Hematopoietic multipotent progenitor cell treated with erythropoietin and hydrocortisone succinate and interleukin-3 and kit ligand, for 8 days (in vitro differentiated cells): ENCODE results near the gene TMEM80.

Source experiments
- DNase-seq: peaks from one replicate; pipeline ENCODE4 v3.0.0-alpha.2; 2015

The TMEM80 gene

DNA sequence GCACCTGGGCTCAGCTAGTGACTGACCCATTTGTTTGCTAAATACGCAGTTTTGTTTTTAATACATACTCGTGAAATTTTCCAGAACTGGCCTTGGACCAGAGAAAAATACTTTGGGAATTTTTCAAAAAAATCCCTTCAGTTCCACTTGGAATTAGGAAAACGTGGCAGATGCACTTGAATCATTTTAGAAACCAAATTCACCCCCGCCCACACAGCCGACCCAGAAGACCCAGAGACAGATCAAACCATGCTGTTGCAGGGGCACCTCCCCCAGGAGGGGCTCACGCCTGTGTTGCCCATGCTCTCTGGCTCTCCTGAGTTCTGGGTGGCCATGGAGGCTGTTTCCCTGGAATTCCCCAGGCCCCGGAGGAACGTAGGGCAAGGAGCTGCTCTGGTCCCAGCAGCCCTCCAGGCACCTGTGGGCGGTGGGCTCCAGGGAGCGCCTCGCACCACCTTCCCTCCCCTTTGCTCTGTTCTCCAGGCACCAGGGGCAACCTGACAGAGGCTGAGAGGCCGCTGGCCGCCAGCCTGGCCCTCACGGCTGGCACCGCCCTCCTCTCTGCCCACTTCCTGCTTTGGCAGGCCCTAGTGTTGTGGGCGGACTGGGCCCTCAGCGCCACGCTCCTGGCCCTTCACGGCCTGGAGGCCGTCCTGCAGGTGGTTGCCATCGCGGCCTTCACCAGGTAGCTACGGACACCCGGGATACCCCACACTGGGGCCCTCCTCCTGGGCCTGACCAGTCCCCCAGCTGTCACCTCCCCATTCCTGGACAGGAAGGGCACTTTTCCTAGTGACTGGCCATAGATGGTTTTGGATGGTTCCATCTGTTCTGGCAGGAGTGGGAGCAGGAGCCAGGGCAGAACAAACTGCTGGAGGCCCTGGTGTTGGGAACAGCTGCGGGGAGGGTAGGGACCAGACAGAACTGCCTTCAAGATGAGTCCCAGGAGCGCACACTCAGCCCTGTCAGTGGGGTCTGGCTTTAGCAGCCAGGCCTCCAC is 7.1 kb downstream of the TMEM80 start:
- peak; percentile 47 for DNase-seq

DNA sequence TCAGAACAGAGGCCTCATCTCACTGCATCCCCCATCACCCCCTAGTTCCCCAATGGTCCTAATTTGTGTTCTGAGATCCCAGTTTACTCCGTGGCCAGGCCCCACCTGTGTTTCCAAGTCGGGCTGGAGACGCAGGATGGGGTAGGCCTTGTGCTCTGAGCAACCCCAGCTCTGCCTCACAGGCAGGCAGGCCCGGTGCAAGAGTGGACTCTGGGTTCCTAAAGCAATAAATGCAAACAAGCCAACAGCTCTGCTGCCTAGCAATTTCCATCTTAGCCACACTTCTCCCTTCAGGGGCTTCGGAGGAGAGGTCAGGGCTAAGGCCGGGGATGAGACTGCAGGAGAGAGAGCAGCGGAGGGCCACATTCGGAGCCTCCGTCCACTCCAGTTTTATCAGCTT is 7.9 kb downstream of the TMEM80 start:
- DNase-seq, result no peak

DNA sequence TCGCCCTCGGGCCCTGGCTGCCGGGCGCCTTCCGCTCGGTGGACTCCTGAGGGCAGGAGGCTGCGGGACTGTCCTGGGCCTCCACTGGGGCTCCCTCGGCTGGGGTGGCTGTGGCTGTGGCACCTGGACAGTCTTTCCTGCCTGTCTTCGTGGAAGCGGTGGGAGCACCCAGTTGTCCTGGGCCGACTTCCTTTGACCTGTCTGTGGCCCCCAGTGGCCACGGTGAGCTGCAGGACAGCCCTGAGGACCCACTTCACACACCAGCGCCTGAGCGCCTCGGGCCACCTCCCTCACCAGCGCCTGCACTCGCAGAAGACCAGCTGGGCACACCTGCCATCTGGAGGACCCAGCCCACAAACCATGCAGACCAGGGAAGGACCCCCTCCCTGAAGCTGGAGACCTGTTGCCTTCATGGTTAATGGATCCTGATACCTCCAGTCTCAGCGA is 8.6 kb downstream of the TMEM80 start:
- no peak for DNase-seq

DNA sequence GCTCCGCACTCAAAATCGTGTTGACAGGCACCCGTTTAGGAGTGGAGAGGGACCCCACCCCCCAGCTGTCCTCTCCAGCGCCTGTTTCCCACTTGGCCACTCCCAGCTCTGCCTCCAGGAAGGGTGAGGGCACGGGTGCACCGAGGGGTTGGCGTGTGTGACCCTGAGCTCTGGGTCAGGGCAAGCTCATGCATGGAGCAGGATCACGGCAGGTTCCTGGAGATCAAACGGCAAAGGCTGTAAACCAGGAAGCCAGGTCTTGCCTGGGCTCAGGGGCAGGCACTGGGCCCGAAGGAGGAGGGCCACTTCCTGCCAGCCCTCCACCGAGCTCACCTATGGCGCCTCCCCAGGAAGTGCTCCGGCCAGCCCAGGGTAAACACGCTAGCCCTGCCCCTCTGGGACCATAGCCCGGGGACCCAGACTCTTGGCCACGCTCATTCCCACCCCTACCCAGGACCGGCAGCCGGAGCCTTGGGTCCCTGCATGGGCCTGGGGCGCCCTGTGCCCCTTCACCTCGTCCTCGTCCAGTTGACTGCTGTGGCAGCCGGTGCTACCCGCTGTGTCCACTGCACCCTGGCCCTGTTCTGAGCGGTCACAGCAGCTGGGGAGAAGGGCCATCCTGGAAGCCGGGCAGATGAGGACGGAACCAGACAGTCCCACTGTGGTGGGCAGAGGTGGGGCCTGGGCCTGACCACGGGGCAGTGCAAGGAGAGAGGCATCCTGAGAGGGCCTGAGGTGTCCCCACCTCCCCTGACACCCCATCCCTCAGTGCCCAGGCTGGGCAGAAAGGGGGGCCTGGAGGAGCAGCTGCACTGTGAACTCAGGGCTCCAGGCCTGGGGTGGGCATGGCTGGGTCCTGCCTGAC is 9.4 kb downstream of the TMEM80 start:
- DNase-seq, result no peak

DNA sequence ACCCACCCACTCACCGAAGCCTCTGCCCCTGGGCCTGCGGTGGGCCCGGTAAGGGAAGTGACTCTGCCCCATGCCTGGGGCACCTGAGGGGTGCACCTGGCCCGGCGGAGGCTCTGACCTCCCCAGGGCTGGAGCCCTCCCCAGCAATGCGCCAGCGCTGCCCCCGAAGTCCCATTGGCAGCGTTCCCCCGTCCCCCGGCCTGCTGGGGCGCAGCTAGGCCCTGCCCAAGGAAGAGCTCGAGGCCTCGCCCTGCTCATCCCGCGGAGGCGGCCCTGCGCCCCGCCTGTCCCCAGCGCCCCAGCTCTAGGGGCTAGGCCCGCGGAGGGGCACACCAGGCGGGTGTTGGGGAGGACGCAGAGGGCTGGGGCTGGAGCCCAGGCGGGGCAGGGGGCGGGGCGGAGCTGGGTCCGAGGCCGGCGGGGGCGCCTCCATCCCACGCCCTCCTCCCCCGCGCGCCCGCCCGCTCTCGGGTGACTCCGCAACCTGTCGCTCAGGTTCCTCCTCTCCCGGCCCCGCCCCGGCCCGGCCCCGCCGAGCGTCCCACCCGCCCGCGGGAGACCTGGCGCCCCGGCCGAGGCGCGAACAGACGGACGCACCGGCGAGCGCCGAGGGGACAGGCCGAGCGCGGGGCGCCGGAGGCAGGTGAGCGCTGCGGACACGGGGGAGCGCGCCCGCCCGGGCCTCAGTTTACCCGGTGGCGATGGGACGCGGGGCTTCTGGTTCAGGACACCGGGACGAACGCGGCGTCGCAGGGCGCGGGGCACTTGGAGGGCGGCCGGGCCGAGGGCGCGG is 10.2 kb downstream of the TMEM80 start, which contains the start of gene EPS8L2:
Gene EPS8L2 (plus strand): TSS at position 586 of the 793 bp plus-strand sequence. CDS start 3,177 bp downstream, outside the sequence.
- DNase-seq, result no peak

DNA sequence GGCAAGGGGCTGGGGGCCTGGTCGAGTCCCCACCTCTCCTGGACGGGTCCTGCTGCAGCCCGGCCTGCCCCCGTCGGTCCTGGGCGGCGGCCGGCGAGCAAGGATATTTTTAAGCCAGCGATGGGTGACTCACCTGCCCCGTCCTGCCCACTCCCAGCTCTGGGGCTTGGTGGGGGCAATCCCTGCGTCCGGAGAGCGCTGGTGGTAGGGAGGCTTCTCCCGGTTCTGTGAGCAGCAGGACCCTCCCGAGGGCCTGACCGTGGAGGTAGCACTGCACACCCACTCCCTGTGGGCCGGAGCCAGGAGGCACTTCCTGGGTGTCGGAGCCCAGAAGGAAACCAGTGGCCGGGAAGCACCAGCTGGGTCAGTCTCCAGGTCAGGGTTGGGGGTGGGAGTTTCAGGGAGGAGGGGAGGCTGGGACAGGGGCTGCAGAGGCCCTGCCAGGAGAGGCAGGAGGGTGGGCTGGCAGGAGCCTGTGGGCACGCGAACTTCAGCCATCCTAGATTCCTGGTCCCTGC is 10.9 kb downstream of the TMEM80 start:
- no peak for DNase-seq

DNA sequence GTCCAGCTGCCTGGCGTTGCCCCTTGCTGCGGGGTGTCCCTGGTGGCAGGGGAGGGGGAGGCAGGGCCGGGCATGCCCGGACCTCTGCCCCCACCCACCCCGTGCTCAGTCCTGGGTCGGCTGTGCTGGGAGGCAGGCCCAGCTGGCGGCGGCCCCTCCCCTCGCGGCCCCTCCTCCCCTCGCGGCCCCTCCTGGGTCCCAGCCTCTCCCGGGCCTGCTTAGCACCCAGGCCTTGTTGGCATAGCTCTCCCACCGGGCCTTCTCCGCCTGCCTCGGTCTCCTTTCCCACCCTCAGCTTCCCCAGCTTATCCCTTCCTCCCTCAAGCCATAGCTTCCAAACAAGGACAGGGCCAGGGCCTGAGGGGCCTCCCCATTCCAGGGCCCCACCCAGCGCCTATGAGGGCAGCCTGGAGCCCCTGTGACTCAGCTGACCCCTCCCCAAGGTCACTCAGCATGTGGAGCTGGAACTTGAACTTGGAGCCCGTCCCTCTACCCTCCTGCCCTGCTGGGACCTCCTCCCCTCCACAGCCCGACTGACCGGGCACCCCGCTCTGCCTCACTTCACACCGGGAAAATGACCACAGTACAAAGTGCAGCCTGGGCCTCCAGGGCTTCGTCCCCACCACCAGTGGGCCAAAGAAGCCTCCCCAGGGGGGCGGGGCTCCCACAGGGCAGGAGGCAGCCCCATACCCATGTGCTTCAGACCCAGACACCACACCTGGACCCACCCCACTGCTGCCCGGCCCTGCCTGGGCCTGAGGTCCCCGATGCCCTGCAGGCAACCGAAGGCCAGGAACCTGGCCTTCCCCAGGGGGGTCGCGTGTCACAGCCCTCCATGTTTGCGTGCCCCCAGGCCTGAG is 11.6 kb downstream of the TMEM80 start:
- no peak for DNase-seq

DNA sequence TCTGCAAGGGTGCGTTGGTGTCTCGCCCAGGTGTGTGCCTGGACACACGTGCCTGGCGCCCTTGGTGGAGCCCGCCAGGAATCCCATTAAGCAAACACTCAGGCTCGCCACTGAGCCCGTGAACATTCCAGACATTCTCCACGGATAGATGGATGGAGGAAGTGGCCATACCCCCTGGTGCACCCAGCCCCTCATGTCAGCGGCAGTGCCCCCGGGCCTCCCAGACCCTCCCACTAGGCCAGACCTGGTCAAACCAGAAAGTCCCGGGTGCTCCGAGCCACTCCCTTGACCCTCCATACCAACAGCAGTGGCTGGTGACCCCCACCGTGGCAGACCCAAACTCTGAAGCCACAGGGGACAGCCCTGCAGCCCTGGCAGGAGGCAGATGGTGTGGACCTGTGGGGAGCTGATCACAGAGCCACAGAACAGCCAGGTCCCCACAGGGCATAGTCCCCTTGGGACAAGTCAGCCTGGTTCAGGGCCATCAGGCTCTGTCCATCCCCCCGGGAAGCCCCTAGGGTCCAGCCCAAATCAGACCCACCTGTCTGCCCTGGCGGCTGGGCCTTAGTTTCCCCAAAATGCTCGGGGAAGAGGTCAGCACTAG is 12.3 kb downstream of the TMEM80 start:
- DNase-seq, result no peak

GRCh38 chr11:708511-708910 is 12.9 kb downstream of the TMEM80 start:
- DNase-seq, result no peak

DNA sequence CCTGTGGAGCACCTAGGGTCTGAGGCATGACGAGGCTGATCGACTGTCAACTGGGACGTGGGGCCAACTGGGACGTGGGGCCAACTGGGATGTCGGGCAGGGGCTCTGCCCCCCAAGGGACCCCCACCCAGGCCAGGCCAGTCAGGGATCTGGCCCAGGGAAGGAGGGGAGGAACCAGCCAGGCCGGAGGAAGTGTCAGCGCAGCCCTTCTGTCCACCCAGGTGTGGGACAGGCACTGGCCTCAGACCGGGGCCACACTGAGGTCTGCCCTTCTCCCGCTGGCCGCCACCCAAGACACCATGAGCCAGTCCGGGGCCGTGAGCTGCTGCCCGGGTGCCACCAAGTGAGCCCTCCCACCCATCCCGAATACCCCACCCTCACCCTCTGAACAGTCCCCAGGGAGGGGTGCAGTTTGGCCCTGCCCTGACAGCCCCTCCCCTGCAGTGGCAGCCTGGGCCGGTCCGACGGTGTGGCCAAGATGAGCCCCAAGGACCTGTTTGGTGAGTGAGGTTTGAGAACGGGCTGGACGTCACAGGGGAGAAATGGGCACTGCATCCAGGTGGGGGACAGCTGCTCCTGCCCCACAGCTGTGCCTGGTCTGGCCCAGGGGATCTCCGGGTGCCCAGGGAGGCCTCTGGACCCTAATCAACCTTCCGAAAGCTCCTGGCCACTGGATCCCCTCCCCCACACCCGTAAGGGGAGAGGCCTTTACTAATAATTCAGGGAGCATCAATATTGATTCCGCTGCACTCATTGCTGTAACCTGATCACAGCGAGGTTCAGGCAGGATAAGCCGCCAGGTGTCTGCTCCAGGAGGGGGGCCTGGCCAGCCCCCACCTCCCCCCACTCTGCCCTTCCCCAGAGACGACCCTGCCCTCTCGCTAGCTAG is 13.7 kb downstream of the TMEM80 start:
- no peak for DNase-seq

DNA sequence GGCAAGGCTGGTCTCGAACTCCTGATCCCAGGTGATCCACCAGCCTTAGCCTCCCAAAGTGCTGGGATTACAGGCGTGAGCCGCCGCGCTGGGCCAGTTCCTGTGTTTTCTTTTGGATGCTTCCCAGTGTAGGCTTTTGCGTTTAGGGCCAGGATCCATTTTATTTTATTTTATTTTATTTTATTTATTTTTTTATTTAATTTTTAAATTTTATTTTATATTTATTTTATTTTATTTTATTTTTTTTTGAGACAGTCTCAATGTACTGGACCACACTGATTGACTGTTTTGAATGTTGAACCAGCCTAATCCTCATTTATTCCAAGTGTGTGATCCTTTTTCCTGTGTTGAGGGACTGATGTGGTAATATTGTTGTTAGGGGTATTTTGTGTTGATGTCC is 18.8 kb downstream of the TMEM80 start:
- no peak for DNase-seq

DNA sequence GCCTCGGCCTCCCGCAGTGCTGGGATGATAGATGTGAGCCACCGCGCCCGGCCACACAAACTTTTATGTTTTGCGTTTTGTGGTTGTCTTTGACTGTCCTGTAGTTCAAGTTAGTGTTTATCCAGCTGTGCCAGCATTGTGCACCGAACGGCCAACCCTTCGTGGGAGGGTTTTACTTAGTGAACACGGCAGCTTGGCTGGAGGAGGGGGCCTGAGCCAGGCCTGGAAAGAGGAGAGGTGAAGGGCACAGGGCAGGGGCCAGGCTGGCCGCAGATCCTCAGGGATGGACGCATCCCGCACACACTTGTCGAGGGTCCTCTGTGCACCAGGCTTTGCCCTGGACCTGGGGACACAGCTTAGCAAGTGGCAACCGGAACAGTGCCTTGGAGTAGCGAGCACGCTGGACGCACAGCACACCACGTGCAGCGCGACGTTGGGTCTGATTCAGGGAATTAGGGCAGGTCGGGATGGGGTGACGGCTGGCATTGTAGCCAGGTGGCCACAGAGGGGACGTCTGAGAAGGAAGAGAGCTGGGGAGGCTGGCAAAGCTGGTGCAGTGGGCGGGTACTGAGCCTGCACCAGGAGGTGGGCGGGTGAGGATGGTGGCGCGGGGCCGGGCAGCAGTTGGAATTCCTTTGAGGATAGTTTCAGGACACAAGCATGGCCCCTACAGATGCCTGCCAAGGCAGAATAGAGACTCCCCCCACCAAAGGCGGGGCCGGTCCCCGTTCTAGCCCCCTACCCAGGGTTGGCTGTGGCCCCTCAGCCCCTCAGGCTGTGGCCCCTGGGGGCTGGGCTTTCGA is 23.8 kb downstream of the TMEM80 start:
- no peak for DNase-seq

GRCh38 chr11:720017-720641 is 24.5 kb downstream of the TMEM80 start:
- no peak for DNase-seq

GRCh38 chr11:720642-721246 is 25.1 kb downstream of the TMEM80 start:
- DNase-seq, result no peak

GRCh38 chr11:721247-721740 is 25.7 kb downstream of the TMEM80 start:
- no peak for DNase-seq

DNA sequence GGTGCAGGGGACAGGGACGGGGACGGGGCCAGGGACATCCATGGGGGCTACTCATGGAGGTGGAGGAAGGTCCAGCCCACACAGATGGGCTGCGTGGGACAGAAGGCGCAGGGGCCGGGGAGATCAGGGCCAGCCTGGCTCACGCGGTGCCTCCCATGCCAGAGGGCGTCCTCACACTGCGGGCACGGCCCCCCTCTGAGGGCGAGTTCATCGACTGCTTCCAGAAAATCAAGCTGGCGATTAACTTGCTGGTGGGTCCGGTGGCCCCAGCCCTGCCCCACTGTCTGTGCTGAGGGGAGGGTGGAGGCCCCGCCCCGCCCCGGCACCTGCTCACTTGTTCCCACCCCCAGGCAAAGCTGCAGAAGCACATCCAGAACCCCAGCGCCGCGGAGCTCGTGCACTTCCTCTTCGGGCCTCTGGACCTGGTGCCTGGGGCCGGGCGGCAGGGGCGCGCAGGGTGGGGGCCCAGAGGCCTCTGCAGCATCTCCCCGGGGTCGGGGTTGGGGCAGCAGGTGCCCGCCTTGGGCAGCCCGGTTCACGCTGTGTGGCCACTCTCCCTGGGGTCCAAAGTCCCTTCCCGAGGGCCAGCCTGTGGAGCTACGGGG is 26.2 kb downstream of the TMEM80 start:
- DNase-seq, result peak; percentile 29

DNA sequence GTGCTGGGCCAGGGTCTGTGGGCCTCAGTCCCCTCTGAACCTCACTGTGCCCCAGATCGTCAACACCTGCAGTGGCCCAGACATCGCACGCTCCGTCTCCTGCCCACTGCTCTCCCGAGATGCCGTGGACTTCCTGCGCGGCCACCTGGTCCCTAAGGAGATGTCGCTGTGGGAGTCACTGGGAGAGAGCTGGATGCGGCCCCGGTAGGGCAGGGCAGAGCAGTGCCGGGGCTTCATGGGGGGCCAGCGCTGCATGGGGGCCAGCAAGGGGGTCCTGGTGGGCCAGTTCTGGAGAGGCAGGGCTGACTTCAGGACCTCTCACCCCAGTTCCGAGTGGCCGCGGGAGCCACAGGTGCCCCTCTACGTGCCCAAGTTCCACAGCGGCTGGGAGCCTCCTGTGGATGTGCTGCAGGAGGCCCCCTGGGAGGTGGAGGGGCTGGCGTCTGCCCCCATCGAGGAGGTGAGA is 26.8 kb downstream of the TMEM80 start:
- no peak for DNase-seq
